Embryonic facial prominence (tissue), 1 donor: ENCODE results near the gene ADIPOR2.
"Not testable (repeated sequence)": the region's sequence is repeated elsewhere in the genome, so short reads cannot be mapped to it uniquely, and the experiment has no call there.

Experiments used
- DNase-seq: peaks from one replicate; pipeline ENCODE4 v3.0.0-alpha.2; 2016; ENCODE audit errors: extremely low spot score

Gene ADIPOR2

DNA sequence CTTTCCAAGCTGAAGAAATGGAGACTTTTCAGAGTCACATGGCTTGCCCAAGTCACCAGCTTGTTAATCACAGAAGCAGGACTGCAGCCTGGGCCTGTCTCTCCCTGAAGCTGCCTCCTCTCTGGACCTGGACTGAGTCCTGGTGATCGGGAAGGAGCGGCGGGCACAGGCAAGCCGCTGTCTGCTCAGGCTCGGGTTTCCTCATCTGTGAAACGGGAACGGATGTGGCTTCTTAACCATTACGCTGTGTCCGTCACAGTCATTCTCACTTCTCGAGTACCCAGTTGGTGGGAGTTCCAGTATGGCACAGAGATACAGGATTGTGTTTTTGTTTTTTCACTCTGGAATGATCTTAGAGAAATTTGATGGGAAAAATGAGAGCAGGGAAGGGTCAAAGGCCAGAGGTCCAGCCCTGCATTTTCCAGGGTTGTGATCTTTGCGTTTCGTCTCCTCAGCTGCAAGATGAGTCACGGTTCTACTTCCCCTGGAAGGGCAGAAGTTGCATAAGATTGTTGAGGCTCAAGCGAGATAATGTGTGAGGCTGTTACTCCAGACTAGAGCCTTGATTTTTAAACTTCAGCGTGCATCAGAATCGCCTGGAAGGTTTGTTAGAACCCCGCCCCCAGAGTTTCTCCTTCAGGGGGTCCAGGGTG is 121.9 kb downstream of the ADIPOR2 start:
- DNase-seq: no peak

DNA sequence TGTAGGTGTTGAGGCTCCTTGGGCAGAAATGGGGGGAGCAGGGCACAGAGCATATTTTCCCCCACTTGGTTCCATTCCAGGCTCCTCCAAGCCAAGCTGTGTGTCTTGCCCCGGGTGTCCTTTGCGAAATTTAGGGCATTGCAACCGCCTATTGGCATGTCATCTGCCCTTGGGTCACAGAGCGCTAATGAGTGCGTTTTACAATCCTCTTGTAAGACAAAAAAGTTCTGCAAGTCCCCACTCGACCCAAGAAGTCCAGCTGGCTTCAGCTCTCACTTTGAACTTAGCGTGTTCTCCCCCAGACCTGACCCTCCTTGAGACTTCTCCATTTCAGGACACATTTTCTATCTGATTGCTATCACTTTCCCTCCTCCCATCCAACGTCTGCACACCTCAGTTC is 123.4 kb downstream of the ADIPOR2 start:
- no peak for DNase-seq

DNA sequence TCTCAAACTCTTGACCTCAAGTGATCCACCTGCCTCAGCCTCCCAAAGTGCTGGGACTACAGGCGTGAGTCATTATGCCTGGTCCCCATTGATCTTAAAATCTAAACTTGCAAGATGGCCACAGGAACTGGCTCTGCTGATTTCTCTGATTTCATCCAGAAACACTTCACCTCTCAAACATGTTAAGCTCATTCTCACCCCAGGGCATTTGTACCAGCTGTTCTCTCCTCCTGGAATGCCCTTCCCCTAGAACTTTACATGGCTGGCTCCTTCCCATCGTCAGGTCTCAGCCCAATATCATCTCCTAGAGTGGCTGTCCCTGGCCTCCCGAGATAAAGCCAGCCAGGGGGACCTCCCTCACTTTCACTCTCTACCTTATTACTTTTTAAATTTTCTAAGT is 124.2 kb downstream of the ADIPOR2 start:
- no peak for DNase-seq

DNA sequence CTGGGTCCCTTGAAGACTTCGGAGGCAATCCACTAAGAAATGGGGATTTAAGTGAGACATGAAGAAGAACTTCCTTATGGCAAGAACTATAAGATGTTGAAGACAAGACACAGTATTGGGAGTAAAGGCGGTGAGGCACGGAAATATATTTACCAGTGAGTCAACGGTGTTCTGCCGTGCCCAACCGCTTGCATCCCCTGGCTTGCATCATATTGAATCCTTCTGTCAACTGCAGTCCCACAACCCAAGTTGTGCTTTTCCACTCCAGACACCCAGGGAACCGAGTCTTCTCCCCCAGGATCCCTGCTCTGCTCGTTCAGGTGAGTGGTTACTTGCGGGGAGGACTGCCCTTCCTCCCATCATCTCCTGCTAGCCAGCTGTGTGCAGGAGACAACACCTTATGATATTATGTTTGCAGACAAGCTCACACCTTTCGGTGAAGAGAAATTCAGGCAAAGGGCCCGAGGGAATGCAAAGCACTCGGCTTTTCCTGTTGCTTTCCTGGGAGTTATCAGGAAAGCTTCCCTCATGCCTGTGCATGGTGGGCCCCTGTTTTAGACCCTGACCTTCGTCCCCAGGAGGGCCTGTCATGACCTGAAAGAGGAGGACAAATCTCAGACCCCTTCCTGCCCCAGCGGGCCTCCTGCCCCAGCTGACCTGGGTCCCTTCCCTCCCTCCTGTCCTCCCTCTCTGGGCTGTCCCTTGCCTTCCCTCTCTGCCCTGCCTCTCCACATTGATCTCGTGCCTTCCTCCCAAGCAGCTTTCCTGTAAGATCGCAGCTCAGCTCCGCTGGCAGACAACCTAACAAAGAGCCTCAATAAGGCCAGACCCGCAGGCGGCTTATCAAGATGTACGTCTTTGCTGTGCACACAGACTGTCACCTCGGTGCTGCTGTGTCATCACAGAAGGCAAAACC is 125.2 kb downstream of the ADIPOR2 start:
- no peak for DNase-seq

DNA sequence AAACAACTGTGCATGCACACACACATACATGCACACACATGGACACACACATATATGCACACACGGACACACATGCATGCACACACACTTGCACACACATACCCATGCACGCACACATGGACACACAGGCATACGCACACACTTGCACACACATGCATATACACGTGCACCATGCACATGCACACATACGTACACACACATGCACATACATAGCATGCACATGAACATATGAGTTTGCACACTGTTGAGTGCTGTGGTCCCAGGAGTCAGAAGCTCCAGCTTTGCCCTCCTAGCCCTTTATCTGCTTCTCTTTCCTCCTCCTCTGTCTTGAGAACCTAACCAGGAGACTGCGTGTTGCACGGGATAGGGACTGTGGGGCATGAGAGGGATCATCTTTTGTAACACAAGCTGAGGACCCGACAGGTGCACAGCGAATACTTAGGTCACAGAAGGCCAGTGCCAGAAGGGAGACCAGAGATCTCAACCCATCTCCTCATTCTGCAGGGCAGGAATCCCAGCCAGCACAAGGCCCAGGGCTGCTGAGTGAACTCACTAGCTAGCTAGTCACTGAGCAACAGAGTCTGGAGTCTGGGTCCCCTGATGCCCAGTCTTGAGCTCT is 126.0 kb downstream of the ADIPOR2 start:
- no peak for DNase-seq

DNA sequence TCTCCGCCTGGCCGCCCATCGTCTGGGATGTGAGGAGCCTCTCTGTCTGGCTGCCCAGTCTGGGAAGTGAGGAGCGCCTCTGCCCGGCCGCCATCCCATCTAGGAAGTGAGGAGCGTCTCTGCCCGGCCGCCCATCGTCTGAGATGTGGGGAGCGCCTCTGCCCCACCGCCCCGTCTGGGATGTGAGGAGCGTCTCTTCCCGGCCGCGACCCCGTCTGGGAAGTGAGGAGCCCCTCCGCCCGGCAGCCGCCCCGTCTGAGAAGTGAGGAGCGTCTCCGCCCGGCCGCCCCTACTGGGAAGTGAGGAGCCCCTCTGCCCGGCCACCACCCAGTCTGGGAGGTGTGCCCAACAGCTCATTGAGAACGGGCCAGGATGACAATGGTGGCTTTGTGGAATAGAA is 127.1 kb downstream of the ADIPOR2 start:
- not testable (repeated sequence) for DNase-seq

DNA sequence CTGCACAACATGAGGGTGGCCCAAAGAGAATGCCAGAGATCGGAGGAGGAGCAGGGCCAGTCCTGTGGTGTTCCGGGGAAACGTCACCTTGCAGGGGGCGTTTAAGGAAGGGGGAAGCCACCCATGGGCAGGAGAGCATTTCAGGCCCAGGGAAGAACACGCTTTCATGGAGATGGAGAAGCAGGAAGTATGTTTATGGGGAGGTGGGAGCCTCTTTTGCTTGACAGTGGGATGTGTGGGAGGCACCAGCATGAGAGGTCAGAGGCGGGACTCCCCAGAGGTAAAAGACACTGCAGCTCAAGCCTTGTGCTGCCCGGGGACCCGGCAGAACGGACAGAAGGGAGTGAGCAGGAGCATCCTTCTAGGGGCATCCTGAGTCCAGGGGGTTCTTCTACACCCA is 128.2 kb downstream of the ADIPOR2 start:
- DNase-seq: no peak

DNA sequence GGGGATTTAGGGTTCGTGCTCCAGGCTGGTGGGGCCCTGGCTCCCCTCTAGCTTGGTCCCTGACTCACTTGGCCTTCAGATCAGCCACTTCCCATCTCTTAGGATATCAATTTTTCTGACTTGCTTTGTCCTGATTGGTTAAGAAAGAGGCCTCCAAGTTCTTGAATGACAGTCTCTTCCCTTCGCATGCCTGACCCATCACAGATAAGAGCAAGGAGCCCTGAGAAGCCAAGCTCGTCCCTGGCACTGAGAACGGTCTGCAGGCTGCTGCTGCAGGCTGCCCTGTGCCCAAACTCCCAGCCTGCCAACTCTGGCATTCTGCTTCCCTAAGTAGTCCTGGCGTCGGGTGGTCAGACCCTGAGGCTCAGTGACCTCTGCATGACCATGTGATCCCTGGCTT is 128.7 kb downstream of the ADIPOR2 start:
- no peak for DNase-seq

DNA sequence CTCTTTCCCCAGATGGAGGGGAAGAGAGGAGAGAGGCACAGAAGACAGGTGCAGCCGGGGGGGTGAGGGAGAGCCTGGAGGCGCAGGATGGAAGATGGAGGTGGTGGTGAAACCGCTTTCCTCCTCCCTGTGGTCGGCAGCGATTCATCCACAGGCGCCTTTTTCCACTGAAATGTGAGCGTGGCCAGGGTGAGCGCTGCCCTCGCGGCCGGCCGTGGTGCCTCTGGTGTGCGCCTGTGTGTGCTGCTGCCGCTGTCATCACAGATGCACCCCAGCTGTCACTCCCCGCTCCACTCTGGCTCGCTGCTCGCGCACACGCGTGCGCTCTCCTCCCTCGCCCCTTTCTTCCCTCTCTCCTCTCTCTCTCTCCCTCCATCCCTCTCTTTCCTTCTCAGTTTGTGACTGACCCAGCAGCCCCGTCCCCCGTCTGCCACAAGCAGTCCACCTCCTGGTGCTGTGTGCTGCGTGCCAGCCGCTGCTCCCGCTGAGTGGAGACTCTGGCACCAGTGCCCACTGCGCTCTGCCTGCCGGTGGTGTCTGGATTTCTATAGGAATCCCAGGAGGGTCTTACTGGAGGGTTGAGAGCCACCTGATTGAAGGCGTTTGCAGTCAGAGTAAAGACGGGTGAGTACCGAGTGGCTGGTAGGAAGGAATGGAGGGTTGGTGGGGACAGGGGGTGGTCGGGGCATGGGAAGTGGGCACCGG is 129.5 kb downstream of the ADIPOR2 start, which contains the start of gene LRTM2:
LRTM2 (plus strand) TSS at position 375 of the 705 bp plus-strand sequence. CDS start 7,584 bp downstream, outside the sequence.
- DNase-seq: no peak

DNA sequence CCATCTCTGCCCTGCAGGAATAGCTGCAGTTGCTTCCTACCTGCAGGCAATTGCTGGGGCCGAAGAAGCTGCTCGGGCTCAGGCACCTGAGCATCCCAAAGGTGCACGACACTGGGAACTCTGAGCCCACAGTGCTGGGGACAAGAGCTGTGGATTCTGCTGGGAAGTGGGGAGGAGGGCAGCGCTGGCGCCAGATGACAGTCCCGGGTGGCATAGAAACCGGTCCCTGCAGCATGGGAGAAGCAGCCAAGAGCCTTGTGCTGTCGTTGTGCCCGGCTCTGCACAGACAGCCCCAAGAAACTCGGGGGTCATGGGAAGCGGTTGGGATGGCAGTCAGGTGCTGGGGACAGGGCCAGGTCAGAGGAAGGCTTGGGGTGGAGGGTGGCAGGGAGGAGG is 130.0 kb downstream of the ADIPOR2 start:
- DNase-seq: no peak

DNA sequence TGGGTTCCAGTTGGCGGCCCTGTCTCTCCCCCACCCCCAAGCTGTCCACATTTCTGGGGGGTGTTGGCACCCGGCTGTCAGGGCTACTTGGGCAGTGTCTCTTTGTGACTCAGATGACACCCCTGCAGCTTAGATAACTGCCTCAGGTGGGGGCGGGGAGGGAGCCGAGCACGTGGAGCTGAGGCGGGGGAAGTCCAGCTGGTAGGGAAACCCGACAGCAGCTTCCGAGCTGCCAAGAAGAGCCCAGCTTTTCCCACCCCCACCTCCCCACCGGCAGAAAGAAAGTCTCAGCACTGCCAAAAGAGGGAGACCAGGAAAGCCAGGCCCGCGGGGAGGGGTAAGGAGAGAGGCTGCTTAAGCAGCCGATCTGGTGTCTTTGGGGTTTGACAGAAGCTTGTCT is 130.9 kb downstream of the ADIPOR2 start:
- DNase-seq: no peak

DNA sequence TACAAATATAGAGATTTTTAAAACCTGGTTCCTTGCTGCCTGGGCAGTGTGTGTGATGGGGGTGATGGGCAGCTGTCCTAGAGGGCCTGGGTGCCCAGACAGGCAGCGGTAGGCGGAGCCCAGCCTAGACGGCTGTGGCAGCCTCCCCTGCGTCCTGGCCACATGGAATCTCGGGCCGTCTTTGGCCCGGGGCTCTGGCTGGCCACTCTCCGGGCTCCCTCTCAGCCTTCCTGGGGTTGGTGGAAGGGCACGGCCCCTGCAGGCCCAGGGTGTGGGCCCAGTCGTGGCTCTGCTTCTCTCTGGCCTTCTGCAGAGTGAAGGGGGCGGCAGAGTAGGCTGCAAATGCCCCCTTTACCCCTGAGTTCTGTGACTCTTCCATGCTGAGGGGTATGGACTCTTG is 131.8 kb downstream of the ADIPOR2 start:
- DNase-seq: no peak

DNA sequence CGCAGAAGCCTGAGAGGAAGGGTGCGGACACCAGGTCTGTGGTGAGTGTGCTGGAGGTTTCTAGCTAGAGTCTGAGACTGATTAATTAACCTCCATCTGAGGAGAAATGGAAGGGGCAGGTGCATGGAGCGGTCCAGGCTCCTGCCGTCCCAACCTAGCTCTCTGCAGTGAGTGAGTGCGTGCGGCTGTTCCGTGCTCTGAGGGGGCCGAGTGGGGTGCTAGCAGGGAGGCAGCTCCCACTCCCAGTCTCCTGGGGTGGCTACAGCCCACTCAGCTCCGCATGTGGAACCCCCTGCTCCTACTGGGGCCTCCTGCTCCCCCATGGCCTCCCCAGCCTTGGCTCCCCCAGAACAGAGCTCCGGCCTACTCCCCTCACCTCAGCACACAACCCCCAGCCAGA is 132.4 kb downstream of the ADIPOR2 start:
- no peak for DNase-seq

DNA sequence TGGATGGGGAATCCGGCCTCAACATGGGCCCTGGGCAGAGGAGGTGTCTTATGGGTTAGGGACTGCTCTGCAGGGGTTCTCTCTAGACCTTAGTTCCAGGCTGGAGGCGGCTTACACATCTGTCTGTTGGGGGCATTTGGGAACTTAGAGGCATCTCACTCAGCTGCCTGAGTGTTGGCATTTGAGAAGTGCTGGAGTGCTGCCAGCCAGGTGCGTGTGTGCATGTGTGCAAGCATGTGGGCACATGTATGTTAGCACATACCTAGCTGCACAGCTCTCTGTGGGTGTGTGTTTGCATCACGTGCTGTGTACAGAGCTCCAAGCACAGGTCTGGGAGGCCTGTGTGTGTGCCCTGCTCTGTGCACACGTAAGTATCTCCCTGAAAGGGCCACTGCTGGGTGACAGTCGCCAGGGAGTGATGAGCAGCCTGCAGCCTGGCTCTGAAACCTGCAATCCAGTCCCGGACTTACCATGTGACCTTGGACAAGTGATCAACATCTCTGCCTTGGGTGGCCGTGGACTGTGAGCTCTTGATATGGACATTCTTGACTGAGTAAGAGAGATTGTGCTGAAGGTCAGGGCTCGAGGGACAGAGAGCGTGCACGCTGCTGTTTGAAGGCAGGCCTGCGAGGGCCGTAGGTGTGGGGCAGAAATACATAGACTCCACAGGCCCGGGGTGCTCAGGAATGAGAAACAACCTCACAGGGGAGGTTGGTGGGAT is 134.7 kb downstream of the ADIPOR2 start:
- DNase-seq: no peak

DNA sequence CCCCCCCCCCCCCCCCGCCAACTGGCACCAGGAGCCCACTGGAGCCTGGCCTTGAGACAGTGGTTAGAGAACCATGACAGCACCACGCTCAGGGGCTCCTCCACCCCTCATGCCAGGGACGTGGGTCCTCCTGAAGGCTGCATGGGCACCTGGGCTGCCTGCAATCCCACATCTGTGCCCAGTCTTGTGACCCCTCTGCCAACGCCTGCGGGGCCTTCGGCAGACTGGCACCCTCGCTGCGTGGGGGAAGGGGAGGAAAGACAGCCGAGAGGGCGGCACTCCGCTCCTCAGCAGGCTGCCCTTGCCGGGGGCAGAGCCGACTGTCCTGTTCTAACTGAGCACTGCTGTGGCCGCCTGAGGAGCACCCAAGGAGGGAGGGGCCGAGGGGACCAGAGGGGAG is 135.5 kb downstream of the ADIPOR2 start:
- no peak for DNase-seq

DNA sequence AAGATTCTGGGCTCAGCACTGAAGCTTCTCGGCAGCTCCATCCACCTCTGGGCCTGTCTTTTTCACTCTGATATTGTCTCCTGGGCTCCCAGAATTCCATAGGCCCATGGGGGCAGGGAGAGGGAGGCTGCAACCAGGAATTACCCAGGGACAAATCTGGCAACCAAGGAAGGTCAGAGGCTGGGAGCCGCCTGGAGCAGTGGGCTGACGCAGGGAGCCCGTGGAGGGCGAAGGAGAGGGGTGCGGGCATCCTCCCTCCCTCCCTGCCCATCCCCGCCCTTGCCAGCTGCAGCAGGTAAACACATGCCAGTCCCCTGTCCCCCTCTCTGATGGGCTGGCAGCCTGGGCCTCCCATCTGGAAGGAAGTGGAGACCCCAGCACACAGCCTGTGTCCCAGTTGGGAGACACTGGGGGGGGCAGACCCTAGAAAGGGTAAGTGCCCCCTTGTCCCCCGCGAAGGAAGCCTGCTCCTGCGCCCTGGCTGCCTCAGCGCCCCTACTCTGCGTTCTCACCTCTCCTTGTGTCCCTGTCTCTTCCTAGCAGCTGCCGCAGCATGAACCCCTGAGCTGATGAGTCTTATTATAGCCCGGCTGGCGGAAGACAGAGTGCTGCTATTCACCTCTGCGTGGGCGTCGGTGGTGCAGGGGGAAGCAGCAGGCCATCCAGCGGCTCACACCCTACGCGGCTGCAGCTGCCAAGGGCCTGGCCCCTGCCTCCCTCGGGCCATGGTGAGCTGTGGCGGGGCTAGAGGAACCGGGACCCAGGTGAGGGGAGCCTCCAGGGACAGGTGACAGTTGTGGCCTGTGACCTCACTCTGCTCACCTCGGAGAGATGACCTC is 136.2 kb downstream of the ADIPOR2 start:
- DNase-seq: no peak

DNA sequence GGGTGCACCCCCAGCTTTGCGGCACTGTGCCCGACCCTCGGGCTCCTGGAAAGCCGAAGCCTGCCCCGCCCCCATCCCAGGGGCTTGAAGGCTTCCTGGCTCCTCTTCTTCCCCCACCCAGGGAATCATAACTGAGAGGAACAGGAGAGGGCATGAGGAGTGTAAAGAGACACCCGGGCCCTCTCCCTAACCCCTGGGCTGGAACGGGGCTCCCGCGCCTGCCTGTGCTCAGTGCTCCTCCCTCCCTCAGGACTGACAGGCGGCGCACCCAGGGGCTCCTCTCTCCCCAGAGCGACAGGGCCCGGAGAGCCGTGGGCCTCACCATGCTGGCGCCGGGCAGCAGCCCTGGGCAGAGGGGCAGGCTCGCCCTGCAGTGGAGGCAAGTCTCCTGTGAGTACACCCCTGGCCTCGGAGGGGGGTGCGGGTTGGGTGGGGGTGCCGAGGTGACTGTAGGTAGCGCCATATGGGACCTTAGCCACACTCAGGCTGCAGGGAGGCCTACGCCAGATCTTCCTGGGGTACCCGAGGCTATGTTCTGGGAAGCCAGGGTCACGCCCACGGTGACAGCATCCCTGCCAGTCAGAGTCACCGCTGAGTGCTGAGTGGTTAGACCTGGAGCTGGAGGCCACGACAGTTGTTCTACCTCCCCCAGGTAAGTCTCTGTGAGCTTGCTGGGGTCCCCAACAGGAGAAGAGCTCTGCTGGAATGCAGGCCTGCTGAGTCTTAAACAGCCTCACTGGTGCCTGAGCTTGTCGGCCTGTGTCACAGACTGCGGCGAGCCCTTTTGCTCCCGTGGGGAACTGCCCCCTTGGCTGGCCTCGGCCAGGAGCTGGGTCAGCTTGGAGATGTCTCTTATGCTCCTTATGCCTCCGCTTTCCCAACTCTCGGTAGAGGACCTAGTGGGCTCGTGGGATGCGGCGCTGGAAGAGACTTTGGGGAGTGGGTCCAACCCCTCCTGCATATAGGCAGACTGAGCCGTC is 137.2 kb downstream of the ADIPOR2 start:
- no peak for DNase-seq

DNA sequence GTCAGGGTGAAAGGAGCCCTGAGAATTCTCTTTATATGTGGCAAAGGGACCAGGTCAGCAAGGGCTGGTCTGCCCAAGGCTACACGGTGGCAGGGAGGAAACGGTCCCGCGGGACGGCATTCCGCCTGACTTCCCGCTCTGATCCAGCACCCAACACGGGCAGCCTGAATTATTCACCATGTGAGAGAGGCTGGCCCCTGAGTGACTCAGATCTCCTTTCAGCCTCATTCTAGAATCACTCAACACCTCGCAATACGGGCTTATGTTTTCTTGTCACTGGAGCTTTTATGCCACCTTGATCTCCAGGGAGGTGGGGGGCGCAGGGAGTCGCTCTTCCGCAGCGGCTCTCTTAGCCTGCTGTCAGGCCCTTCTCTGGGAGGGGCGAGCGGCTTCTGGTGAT is 138.0 kb downstream of the ADIPOR2 start:
- no peak for DNase-seq

DNA sequence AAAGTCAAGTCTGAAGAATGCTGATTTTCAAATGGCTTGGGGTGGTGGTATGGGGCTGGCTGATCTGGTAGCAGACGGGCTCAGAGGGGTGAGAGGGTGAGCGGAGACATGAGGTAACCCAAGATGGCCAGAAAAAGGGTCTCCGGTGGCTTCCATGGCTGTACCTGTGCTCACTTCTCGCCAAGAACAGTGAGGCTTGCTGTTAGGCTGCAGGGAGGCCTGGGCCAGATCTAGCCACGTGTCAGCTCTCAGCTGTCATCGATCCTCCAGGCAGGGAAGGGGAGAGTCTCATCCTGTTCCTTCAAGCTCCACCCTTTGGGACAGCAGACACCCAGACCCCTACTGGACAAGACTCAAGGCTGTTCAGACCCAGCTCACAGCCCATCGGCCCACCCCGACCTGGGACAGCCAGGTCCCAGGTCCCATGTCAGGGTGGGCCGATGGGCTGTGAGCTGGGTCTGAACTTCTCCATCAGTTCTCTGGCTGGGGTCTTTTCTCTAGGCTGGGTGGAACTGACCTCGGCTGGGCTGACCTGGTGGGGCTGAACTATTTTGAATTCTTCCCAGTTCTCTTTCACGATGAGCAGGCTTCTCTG is 138.5 kb downstream of the ADIPOR2 start:
- no peak for DNase-seq
